Adipose tissue (tissue), 3 donors: ENCODE results near the gene LRRC4C. TPM values are rescaled to one million over a fixed set of nuclear protein-coding genes. Genes with fewer than 3 reads are reported as not detected.

Experiments
- H3K27ac ChIP-seq: one replicate; pipeline ENCODE4 v1.5.1; 2013; ENCODE audit warnings: low read depth, low read length
- WGBS, 3 donors: extraction: QIAGEN DNeasy Blood & Tissue Kit; methylation state at CpG; one replicate each; pipeline ENCODE4 v1.1.7; 2013; 5-methylcytosine and 5-hydroxymethylcytosine counted together
- polyA plus RNA-seq, 3 donors: library from polyadenylated mRNA; stranded (reverse); fragments of 200-250 nt; gene quantifications; one replicate each; pipeline ENCODE4 v1.2.3, GENCODE V29; 2013
- donor health status: healthy with polysubstance abuse.
- donor health status: Bipolar disorder and iron deficiency.
- donor health status: healthy.

LRRC4C gene
- polyA plus RNA-seq, 3 donors, result 0.06 to 1.1 (median 0.74) TPM

DNA sequence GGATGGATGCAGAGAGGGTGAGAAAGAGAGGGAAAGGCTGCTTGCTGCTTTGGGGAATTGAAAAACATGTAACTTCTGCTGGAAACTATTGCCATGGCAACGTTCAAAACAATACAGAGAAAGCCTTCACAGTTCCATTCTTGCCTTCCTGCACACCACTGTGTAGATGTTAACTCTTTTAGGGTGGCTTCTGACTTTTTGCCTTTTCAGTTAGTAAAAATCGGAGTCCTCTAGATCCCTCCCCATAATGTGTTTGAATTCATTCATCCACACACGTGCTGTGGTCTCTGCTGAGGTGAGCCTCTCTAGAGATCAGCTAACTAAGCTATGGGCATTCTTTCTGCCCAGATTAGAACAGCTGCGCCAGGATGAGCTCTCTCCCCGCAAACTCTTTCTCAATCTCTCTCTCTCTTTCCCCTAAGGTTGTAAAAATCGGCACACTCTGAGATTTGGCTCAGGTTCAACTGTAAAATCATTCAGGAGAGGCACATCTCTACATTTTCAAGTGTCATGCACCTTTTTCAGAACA lies 1178.3 kb downstream of the LRRC4C start:
- H3K27ac ChIP-seq, result no peak overlapping the region
- 25 to 37% (median 35%) methylated on average over 6 of the region's 6 CpGs for WGBS, 3 donors

GRCh38 chr11:40280159-40281051 lies 1179.0 kb downstream of the LRRC4C start:
- no peak overlapping the region for H3K27ac ChIP-seq
- WGBS, 3 donors, result 56 to 69% (median 66%) methylated on average over 18 of the region's 18 CpGs

DNA sequence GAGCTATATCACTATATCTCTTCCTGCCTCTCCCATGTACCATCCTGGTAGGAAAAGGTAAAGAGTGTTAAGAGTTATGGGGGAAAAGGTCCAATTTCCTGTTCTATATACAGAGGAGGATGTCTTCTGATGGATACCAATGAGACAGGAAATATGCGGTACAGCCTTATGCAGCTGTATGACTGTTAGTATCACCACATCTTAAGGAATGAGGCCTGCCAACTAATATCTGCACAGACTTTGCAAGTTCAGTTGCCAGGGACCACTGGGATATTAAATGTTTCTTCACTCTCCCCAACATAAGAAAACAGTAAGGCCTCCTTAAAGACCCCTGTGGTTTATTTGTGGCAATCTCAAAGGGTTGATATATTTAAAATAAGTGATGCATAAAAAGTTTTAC lies 1182.5 kb downstream of the LRRC4C start:
- 80 to 92% (median 80%) methylated on average over 1 of the region's 1 CpG for WGBS, 3 donors
- no peak overlapping the region for H3K27ac ChIP-seq

DNA sequence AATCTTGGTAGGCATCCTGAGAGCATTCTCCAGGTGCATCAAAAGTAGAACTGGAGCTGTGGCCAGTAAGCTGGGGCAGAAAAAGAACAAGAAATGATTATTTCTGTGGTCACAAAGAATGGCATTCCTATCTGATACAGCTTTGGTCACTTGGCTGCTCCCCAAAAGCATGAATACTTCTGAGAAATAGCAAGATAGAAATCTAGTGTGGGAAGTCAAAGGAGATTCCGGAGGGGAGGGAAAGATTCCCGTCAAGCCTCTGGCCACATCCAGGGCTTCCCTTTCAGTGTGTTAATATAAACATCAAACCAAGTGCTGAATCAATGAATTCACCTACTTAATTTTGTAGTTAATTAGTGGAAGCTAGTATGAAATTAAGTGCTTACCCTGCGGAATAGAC lies 1185.4 kb downstream of the LRRC4C start:
- H3K27ac ChIP-seq, result no peak overlapping the region
- WGBS, 3 donors, result 47 to 63% (median 50%) methylated on average over 3 of the region's 3 CpGs

- no peak overlapping the region for H3K27ac ChIP-seq
- 35 to 48% (median 48%) methylated on average over 1 of the region's 1 CpG for WGBS, 3 donors
Measured at GRCh38 chr11:40273192-40273732, 1186.2 kb downstream of the LRRC4C start.

DNA sequence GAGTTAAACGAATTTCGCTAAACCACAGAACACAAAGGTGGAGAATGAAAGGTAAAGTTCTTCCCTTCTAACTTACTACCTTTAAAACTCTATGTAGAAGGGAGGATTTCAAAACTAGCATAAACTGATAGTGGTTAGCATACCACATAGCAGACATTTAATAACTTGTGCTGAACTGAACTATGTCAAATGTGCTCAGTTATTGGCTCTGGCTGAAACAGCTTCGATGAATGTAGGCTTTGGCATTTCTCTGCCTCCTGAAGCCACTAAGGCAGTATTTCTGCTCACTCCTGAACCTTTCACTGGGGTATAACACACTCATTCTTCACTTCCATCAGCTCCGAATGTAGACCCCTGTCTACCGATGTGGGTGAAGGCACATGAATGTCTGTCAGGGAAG lies 1188.1 kb downstream of the LRRC4C start:
- WGBS, 3 donors, result 78 to 87% (median 82%) methylated on average over 5 of the region's 5 CpGs
- no peak overlapping the region for H3K27ac ChIP-seq

DNA sequence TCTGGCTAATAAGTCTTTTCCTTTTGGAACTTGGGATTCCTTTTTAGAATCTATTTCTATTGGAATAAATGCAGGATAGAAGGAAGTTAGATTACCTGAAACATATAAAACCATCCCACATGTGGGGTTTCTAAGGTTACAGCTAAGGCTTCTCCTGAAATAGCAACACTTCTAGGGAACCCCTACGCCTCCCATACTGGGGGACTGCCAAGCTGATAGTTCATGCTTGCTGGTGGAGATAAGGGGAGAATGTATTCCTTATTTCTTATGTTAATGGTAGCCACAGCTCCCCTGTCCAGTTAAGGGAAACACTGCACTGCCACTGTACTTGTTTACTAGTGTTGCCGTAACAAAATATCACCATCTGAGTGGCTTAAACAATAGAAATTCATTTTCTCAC lies 1189.6 kb downstream of the LRRC4C start:
- 60 to 71% (median 66%) methylated on average over 2 of the region's 2 CpGs for WGBS, 3 donors
- no peak overlapping the region for H3K27ac ChIP-seq

- no peak overlapping the region for H3K27ac ChIP-seq
- 63 to 80% (median 79%) methylated on average over 2 of the region's 2 CpGs for WGBS, 3 donors
Measured at GRCh38 chr11:40268551-40268950, 1190.9 kb downstream of the LRRC4C start.

DNA sequence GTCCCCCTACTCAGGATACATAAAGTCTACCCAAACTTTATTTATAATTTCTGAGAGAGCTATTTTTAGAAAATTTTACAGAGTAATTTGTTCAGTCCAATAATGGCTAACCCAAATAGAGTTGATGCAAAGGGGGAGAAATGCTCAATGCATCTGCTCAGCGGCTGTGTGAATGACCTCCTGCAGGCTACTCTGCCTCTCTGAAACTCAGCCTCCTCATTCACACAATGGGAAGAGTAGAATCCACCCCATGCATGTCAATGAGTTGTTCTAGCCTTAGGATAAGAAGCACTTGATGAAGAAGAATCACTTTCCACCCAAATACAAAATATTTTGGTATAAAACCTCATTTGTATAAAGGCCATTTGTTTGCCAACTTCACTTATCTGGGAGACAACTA lies 1204.0 kb downstream of the LRRC4C start:
- no peak overlapping the region for H3K27ac ChIP-seq
- 63 to 82% (median 71%) methylated on average over 1 of the region's 1 CpG for WGBS, 3 donors

DNA sequence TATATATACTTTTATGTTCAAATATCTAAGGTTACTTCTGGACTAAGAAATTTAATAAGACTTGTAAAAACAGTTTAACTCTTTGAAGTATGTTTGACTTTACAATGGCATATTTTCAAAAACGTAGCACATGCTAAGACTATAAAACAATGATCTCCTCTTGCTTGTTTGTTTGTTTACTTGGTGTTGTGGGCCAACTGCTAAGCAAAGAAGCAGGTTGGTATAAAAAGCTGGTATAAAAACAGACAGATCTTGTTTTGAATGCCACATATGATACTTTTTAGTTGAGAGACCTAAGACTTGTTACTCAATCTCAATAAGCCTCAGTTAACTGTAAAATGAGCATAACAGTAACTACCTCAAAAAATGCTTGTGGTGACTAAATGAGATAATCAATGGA lies 1206.3 kb downstream of the LRRC4C start:
- H3K27ac ChIP-seq, result no peak overlapping the region
- WGBS, 3 donors, result 47 to 79% (median 76%) methylated on average over 1 of the region's 1 CpG

DNA sequence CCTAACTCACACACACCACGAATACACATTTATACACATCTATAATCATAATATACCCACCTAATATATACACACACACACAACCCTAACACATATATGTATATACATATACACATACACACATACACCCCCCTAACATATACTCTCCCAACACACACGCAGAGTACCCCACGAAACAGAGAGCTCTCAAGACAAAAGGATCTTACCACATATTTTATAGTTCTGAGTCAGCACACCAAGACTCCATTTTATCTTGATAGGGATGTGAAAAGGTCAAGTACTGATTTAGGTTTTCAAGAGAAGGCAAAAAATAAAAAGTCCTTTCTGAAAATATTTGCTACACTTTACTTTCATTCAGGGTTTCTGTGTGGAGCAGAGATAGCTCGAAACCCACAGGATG lies 1207.2 kb downstream of the LRRC4C start:
- 73 to 83% (median 83%) methylated on average over 4 of the region's 4 CpGs for WGBS, 3 donors
- H3K27ac ChIP-seq, result no peak overlapping the region

DNA sequence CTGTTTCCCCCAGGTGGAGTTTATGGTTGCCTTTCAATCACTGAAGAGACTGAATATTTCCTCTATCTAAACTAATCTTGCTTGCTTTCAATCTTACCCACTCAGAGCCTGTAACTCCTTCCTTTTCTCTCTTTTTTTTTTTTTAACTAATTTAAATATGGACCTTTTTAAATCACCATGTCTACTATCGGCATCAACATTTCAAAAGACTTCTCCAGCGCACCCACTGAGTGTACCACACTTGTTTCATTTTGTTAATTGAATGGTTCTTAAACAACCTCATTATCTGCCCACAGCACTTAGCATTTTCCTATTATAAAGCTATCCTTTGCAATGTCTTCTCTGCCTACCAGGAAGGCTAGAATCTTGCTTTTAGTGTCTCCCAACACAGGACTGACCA lies 1212.5 kb downstream of the LRRC4C start:
- WGBS, 3 donors, result 35 to 59% (median 52%) methylated on average over 2 of the region's 2 CpGs
- H3K27ac ChIP-seq, result no peak overlapping the region

DNA sequence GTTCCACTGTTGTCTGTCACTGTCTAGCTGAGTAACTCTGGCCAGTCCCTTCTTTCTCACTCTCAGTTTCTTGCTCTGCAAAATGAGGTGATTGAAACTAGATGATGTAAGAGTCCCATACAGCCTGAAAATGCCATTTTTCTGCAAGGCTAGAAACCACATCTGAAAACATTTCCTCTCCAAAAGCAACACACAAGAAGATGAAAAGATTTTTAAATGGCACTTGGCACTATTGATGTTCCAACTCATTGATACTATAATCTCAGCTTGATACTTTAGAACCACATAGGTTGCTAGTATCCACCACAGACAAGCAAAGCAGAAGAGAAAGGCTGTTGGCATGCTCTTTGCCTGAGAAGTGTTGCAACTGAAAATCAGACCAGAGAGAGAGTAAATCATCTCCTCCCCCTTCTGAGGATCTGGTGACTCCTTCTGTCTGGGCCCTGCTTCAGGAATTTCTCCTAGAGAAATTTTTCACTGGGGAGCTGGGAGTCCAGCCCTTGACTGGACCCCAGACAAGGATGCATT lies 1217.9 kb downstream of the LRRC4C start:
- H3K27ac ChIP-seq, result no peak overlapping the region

DNA sequence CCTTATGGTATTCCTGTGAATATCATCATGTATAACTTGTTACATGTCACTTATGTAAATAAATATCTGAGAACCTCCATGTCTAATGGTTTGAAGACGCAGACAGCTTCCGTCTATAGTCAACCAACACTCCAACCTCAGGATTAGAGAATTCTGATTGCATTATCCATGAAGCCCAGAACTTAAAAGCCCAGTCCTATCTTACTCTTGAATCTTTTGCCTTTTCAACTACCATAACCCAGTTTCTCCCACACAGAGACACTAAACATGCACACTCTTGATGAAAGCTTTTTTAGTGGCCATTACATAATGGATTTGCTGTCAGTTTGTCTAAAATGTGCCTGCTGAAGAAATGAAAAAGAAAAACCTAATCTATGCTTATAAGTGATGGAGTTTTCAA lies 1219.2 kb downstream of the LRRC4C start:
- H3K27ac ChIP-seq, result no peak overlapping the region
- 75 to 96% (median 92%) methylated on average over 2 of the region's 2 CpGs for WGBS, 3 donors

- 67 to 87% (median 81%) methylated on average over 3 of the region's 3 CpGs for WGBS, 3 donors
- H3K27ac ChIP-seq, result no peak overlapping the region
Measured at GRCh38 chr11:40236526-40236925, 1222.9 kb downstream of the LRRC4C start.

DNA sequence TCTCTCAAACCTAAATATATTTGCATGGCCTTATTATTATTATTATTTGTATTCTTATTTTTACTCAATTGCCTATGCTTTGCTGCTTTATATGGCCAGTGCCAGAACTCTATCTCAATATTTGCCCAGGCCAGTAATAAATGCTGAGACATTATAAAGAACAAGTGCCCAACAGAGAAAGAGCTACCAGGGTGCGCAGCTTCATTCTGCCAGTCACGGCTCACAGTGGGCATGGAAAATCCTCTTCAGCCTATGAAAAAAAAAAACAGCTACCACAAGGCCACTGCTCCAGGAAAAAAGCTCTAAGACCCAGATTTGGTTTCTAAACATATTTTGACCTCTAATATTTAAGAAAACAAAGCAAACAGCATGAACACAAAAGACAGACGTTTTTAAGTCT lies 1223.6 kb downstream of the LRRC4C start:
- no peak overlapping the region for H3K27ac ChIP-seq
- 69 to 76% (median 76%) methylated on average over 3 of the region's 3 CpGs for WGBS, 3 donors

GRCh38 chr11:40230821-40231220 lies 1228.6 kb downstream of the LRRC4C start:
- 38 to 89% (median 84%) methylated on average over 2 of the region's 2 CpGs for WGBS, 3 donors
- no peak overlapping the region for H3K27ac ChIP-seq

- no peak overlapping the region for H3K27ac ChIP-seq
- WGBS, 3 donors, result 41 to 69% (median 68%) methylated on average over 3 of the region's 3 CpGs
Measured at GRCh38 chr11:40228662-40229061, 1230.8 kb downstream of the LRRC4C start.

- H3K27ac ChIP-seq, result no peak overlapping the region
Measured at GRCh38 chr11:40227730-40228129, 1231.7 kb downstream of the LRRC4C start.

GRCh38 chr11:40226654-40227053 lies 1232.8 kb downstream of the LRRC4C start:
- H3K27ac ChIP-seq, result no peak overlapping the region
- WGBS, 3 donors, result 22 to 43% (median 34%) methylated on average over 2 of the region's 2 CpGs
